Hematopoietic multipotent progenitor cell treated with erythropoietin and hydrocortisone succinate and interleukin-3 and kit ligand, for 15 days (in vitro differentiated cells): ENCODE results near the gene POLD2.

Experiments
- DNase-seq: peaks from one replicate; pipeline ENCODE4 v3.0.0-alpha.2; 2015; ENCODE audit warnings: low spot score

The POLD2 gene

DNA sequence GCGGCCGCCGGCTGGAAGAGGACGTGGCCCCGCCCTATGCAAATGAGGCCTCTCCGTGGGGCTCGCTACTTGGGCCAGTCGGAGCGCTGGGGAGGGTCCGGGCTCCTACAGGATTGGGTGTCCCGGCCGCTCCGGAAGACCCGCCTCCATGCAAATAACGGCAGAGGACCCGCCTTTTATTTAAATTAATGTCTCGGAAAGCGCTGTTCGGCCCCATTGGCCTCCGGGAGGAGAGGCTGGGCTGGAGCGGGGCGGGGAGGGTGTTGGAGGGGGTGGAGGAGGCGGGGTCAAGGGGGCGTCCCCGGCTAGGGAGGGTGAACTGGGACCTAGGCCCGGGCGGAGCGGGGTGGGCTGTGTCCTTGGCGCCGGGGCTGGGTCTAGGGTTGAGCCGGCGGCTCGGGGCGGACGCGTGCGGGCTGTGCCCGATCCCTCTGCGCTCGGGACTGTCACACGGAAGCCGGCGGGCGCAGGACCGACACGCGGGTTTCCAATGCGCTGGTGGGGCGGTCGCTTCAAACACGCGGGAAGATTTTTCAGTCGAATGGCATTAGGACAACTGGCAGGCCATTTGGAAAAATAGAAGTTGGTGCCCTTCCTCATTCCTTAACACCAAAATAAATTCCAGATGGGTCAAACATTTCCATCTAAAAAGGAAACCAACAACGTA, 40.7 kb downstream of the POLD2 start:
- peak; percentile 94 for DNase-seq

DNA sequence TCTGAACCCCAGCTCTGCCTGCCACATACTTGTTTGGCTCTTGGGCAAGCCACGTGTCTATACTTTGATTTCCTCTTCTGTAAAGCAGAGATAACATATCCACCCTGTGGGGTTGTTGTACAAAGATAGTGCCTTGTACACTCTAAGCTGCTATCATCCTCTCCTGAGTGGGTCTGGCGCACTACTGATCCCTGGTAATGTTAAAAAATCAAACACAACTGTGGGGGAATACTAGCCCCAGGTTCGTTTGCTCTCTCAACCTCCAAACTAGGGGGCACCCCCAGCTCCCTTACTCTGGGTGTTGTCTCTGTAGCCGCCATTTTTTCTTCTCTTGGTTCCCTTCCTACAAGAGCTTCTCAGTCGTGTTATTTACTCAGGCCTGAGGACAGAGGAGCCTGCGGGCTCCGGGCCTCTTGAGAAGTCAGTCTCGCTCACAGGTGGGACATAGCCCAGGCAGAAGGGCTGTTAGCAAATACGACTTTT, 42.0 kb downstream of the POLD2 start:
- peak; percentile 75 for DNase-seq

DNA sequence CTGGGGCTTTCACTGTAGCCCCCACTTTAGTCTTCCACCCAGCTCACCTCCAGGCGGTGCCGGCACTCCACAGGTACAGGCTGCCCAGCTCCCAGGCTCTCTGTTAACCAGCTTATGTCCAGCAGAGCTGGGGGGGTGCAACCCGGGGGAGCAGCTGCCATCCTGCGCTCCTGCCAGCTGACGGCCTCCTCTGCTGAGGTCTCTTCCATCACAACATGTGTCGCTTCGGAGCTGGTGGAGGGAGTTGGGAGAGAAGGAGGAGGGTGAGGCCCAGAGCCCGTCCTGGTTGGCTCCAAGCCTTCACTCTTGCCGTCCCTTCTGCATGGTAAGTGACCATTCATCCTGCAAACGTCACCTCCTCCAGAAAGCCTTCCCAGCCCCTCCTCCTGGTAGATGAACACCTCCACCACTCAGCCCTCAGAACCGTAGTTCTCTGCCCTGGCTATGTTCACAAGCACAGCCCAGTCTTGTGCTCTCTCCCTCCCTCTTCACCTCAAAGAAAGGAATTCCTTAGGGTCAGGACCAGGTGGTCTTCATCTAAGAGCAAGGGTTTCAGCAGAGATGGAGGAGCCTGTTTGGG, 42.6 kb downstream of the POLD2 start:
- DNase-seq, result no peak

DNA sequence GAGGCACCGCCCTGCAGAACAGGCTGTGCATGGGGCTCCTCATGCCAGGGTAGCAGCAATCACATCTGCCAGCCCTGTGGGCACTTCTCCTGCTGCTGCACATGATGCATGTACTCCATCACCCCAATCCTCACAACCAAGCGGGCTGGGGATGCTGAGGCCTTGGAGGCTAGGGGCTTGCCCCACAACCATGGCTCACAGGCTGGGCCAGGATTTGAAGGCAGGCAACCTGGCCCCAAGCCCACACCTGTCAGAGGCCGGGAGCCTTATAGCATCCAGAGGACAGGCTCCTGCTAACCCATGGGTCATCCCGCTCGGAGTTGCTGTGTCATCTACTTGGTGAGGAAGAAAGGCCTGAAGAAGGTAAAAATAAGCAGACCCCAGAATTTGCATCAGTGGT, 43.2 kb downstream of the POLD2 start:
- DNase-seq, result no peak

DNA sequence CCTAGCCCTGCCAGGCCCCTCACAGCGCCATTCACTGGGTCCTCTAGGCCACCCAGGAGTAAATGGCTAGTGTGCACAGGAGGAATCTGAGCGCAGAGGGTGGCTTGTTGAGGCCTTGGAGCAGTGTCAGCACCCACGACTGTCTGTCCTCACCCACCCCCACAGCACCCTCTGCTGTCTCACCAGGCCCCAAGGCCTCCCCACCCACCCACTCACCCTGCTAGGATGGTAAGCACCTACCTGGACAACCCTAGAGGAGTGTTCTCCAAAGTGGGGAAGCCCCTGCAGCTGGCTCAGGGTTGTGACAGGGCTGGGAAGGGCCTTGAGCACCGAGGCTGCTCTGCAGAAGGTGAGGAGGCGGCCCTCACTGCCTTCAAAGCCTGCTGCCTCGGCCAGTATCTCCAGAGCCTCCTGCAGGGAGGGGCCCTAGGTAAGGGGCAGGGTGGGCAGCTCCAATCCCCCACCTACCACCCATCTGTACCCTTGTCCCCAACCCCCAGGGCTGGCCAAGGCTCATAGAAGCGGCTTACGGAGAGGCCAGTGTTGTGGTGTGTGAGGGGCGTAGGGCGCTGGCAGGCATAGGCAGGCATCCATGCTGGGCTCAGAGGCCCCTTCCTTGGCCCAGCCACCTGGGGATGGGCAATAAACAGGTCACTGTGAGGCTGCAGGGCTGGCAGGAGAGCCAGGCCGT, 43.9 kb downstream of the POLD2 start:
- DNase-seq, result no peak

DNA sequence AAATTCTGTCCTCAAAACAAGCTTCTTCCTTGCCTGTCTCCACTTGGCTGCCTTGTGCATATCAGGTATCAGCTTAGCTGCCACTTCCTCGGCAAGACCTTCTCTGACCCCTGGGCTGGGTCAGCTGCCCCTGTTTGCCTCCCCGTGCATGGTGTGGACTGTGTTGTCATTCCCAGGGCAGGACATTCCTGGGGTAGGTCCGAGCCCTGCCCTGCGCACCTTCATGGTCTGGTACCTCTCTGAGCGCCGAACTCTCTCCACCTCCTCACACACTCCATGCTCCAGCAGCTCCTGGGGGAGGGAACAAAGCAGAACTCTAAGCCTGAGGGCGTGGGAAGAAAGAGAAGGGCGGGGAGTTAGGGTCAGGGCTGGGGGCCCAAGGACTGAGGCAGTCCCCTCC, 44.8 kb downstream of the POLD2 start:
- DNase-seq, result no peak

DNA sequence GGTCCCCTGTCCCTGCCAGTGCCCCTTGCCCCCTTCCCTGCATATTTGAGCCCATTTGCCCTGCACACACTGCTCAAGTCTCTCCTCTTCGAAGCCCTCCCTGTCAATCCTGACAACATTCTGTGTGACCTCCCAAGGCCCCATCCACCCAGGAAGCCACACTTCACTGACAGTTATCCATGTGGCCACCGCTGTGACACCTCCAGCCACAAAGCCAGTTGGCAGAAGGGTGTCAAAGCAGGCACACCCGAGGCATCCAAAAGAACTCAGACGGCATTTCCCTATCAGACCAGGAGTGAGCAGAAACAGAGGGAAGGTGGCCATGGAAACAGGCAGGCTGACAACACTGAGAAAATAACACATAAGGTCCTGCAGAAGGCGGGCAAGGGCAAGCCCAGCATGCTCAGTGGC, 45.7 kb downstream of the POLD2 start:
- DNase-seq, result no peak

DNA sequence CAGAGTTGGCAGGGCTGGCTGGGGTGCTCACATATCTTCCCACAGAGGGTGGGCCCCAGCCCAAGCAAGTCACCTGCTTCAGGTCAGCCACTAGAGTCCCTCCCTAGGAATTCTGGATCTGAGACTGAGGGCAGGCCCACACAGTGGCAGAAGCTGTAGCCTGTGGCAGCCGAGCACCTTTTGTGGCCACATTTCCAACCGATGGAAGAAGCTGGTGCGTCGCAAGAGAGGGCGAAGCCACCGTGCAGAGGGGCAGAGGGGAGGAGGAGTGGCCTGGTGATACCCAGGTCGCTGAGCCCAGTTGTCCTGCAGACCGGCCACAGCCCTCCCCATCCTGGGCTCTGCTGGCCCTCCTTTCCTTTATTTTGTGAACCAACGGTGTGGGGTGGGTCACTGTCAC, 46.3 kb downstream of the POLD2 start:
- DNase-seq, result no peak

DNA sequence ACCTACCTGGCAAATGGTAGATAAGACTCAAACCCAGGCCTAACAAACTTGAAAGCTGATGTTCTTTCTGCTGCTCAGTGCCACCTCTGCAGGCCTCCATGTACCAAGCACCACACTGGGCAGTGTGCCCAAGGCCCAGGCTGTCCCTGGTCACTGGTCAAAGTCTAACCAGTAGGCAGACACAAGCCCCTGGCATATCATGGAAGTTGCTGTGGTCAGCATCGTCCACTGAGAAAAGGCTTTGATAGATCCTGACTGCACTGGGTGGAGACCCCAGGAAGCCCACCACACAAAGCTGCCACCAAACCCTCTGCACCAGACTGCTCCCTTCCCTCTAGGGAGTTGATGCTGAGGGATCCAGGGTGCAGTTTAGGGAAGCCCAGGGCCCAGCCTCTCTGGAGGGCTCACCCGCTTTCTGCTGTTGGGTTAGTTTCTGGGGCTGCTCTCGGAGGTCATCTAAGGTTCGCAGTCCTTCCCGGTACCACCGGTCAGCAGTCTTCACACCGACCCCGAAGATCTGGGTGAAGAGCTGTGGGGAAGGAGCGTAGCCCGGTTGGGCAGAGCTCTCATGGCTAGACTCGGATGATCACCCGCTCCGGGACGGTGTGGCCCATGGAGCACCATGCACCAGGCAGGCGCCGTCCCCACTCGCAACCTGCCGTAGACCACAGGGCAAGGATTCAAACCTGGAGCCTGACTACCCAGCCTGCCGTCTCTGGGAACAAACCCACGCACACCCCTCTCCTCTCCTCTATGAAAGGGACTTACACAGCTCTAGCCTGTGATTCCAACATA, 47.0 kb downstream of the POLD2 start:
- no peak for DNase-seq

DNA sequence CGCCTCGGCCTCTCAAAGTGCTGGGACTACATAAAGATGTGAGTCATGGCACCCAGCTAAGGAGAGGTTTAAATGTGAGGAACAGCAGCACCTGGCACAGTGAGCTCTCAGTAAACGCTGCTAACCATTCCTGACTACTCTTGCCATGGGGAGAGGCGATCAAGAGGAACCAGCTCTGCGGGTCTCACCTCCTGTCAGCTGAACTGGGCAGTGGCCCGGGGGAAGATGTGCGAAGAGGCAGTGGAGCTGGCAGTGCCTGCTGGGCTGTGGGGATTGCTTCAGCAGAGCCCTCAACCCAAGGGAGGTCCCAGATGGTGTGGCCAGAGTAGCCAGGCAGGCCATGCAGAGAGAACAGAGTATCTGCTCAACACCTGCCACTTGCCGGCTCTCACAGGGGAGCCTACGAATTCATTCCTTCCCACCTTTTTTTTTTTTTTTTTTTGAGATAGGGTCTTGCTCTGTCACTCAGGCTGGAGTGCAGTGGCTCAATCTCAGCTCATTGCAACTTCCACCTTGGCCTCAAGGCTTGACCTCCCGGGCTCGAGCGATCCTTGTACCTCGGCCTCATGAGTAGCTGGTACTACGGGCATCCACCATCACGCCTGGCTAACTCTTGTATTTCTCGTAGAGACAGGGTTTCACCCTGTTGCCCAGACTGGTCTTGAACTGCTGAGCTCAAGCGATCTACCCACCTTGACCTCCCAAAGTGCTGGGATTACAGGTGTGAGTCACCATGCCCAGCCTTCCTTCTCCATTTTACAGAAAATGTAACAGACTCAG, 47.9 kb downstream of the POLD2 start:
- DNase-seq, result no peak

DNA sequence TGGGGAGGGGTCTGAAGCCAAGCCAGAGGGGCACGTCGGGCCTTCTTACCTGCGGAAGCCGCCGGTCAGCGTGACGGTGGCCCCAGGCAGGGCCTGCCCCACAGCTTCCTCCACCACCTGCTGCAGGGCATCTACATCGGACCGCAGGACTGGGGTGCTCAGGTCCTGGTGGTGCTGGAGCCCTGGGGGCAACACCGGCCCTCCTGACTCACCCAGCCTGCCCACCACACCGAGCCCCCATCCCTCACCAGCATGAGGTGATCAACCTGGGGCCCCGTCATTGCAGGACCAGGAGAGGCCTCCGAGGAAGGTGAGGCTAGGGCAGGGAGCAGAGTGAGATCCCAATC, 49.0 kb downstream of the POLD2 start:
- DNase-seq, result no peak

DNA sequence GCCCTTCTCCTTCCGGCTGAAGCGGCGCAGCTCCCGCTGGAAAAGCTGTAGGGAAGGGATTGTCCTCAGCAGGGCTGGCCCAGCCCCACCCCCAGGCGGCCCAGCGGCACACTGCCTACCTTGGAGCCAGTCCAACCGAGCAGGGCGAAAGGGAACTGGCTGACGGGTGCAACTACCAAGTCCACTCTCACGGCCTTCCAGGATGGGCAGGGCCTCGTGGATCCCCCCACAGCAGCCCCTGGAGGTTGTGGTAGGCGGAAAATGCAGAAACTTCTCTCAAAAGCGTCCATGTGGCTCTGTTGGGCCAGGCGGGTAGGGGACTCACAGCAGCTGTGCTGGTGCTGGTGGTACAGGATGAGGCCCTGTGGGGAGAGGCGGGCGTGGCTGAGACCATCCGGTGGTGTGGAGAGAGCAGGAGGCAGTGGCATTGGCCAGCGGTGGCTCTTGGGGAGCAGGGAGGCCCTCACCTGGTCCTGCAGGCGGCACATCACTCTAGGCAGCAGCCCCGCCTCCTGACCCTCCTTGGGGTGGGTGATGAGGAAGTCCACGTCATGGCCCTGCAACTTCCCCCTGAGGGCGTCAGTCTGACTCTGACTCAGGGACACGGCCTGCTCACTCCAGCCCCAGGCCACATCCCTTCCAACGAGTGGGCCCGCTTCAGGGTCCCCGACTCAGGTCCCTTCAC, 49.5 kb downstream of the POLD2 start:
- no peak for DNase-seq

DNA sequence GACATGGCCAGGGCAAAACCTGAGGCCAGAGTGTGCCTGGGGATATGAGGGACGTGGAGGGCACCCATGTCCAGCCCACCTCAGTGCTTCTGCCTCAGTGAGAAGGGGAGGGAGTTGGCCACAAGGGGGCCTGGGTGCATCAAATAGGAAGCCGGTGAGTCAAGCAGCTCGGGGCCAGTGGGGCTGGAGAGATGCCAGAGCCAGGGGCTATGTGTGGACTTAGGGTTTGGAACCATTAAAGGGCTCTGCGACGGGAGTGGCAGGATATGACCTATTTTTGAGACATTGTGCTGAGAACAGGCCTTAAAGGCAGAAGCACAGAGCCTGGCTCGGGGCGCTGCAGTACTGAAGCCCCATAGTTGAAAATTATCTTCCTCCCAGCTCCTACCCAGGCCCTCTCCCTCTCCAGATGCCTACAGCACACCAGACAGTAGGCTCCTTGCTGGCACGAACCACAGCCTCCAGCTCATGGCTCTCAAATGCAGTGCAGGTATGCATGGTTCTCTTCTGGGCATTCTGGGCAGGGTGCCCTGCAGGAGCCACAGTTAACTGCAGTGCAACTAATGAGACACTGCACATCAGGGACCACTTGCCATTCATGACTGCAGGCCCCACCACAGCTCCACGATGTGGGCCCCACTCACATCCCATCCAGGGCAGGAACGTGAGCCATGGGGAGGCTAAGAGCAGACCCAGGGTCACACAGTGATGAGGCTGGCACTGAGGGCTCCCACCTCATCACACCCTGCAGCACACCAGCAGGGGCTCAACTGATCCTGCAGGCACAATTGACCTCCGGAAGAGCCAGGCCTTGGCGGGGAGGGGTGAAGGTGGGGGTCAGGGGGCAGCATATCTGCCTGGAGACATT, 50.8 kb downstream of the POLD2 start:
- DNase-seq, result peak; percentile 43

DNA sequence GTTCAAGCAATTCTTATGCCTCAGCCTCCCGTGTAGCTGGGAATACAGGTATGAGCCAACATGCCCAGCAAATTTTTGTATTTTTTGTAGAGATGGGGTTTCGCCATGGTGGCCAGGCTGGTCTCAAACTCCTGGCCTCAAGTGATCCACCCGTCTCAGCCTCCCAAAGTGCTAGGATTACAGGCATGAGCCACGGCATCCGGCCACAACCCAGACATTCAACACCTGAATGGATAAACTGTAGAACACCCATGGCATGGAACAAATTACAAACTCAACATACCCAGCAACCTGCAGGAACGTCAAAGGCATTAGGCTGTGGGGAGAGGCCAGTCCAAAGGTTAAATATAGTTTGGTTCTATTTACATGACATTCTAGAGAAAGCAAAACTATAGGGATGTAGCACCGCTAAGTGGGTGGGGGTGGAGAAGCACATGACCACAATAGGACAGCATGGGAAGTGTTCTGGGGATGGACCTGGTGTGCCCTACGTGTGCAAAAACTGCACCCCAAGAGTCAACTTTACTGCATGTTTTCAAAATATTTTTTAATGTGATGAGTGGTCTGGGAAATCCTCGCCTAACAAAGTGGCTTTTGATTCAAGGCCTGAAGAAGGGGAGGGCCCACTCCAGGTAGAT, 51.5 kb downstream of the POLD2 start:
- no peak for DNase-seq

DNA sequence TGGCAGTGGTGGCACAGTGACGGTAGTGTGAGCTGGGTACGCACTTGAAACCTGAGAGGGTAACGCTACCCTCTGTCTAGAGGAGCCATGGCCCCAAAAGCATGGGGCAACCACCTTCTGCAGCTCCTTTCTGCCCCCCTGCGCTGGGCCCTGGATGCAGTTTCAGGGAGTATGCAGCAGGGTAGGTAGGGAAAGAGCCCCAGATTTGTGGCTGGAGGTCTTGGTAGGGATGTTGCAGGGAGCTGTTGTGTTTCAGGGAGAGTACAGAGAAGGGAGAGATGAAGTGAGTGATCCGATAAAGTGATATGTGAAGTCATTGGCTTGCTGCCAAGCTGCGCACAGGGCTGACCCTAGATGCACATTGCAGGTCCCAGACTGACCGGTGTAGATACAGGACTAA, 55.3 kb downstream of the POLD2 start:
- DNase-seq, result no peak

DNA sequence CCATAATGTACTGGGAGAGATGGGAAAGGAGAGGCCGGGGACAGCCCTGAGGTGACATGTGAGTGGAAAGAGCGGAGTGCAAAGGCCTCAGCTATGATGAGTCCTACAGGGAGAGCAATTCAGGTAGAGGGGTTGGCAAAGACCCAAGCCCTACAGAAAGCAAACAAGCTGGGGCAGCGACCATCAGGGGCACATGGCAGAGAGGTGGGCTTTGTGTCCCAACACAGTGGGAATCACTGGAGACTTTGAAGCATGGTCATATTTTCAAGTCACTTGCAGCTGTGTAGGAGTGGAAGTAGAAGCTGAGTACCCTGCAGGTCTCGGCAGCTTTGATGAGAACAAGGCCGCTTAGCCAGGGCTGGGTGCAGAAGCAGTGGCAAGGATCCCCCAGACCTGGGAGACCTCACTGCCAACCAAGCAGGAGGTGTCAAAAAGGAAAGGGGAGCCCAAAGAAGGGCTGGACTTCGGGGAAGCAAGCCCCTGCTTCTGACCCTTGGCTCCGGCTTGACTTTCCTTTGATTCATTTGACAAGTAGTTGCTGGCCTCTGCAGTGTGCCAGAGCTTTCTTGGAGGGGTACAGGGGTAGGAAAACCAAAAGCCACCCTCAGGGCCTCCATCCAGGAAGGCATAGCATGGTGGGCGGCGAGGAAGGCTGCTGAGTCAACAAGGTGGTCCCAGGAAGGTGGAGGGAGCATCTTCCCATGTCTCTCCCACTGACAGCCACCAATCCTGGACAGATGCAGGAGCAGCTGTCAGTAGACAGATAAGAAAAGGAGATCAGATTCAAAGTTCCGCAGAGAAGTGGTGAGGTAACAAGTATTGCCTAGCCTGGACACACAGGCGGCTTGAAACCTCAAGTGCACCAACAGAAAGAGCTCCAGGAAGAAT, 56.0 kb downstream of the POLD2 start:
- no peak for DNase-seq

DNA sequence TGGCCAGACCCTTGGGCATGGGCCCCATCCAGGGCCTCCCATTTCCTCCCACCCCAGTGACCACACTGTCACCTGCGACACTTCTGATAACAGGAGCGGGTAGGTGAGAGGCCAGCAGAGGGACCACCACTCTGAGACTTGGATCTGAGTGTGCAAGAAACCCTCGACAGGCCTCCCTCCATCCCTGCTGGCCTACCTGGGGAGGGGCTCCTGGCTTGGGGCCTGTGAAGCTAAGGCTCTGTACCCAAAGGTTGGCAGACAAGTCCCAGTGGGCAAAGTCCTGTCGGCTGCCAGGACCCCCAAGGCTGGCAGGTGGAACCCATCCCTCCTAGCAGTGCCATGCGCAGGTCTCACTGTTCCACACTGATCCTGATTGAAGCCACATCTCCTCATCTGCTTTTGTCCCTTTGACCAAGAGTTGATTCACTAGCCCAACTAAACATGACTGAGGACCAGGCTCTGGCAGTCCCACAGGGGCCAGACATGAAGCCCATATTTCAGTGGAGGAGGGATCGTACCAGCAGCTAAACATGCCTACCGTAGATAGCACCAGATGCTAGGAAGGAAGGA, 56.8 kb downstream of the POLD2 start:
- no peak for DNase-seq

DNA sequence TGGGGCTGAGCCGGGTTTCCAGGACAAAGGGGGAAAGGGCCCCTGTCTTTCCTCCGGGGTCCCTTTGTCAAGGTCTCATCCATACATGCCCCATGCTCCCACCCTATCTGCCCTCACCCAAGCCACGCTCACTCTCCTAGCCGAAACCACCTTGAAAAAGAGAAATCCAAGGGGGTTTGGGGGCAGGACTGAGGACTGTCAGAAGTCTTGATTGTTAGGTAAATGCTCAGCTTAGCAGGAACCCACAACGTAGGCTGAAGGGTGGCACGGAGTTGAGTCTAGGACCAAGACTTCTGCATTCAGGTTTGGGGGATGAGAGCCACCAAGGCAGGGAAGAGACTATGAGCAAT, 57.3 kb downstream of the POLD2 start:
- no peak for DNase-seq
